Activated naive CD4-positive, alpha-beta T cell treated with anti-CD3 and anti-CD28 coated beads, Interleukin-2, amount 50 U/mL, for 16 hours (primary cell): ENCODE data around the gene RTEL1.

ENCODE experiments used
- DNase-seq: peaks from one replicate; pipeline ENCODE4 v3.0.0-alpha.2; 2020

RTEL1 gene

GRCh38 chr20:63690003-63690897 lies 32.1 kb downstream of the RTEL1 start:
- DNase-seq, result no peak

- peak; percentile 10 for DNase-seq
Observed at GRCh38 chr20:63690898-63691710, 33.0 kb downstream of the RTEL1 start.

- no peak for DNase-seq
Observed at GRCh38 chr20:63691711-63692435, 33.8 kb downstream of the RTEL1 start.

- DNase-seq, result no peak
Observed at GRCh38 chr20:63692436-63693082, 34.4 kb downstream of the RTEL1 start.

GRCh38 chr20:63693083-63693732 lies 35.1 kb downstream of the RTEL1 start:
- no peak for DNase-seq

- no peak for DNase-seq
Observed at GRCh38 chr20:63693733-63694583, 35.8 kb downstream of the RTEL1 start.

- no peak for DNase-seq
Observed at GRCh38 chr20:63694584-63695423, 36.7 kb downstream of the RTEL1 start.

GRCh38 chr20:63695424-63696305 lies 37.6 kb downstream of the RTEL1 start:
- peak; percentile 13 for DNase-seq

- peak; percentile 35 for DNase-seq
Observed at GRCh38 chr20:63696306-63696627, 38.2 kb downstream of the RTEL1 start.

GRCh38 chr20:63696628-63697356 lies 38.7 kb downstream of the RTEL1 start, which contains the start of gene TNFRSF6B:
TNFRSF6B (plus strand) TSS chr20:63696652; CDS start chr20:63696768, 116 bp downstream.
- DNase-seq, result peak; percentile 44

GRCh38 chr20:63697357-63697867 lies 39.3 kb downstream of the RTEL1 start:
- DNase-seq, result peak; percentile 14

GRCh38 chr20:63697868-63698545 lies 39.9 kb downstream of the RTEL1 start:
- no peak for DNase-seq

- peak; percentile 47 for DNase-seq
Observed at GRCh38 chr20:63698739-63699465, 40.8 kb downstream of the RTEL1 start.

- peak; percentile 10 for DNase-seq
Observed at GRCh38 chr20:63699466-63700198, 41.5 kb downstream of the RTEL1 start.

GRCh38 chr20:63700199-63701050 lies 42.3 kb downstream of the RTEL1 start:
- peak; percentile 10 for DNase-seq
